GM21447 (cell line): ENCODE measurements around the gene AKT2.
"Not testable (repeated sequence)": the region's sequence is repeated elsewhere in the genome, so short reads cannot be mapped to it uniquely, and the experiment has no call there.

Experiments
- ATAC-seq: cut with Tn5 transposase; IDR thresholded peaks from one replicate; pipeline ENCODE4 v1.9.1; 2021; ENCODE audit not compliant: unreplicated experiment

AKT2 gene

GRCh38 chr19:40221858-40222619, 63.1 kb downstream of the AKT2 start:
- no peak for ATAC-seq

GRCh38 chr19:40220674-40221073, 64.5 kb downstream of the AKT2 start:
- no peak for ATAC-seq

DNA sequence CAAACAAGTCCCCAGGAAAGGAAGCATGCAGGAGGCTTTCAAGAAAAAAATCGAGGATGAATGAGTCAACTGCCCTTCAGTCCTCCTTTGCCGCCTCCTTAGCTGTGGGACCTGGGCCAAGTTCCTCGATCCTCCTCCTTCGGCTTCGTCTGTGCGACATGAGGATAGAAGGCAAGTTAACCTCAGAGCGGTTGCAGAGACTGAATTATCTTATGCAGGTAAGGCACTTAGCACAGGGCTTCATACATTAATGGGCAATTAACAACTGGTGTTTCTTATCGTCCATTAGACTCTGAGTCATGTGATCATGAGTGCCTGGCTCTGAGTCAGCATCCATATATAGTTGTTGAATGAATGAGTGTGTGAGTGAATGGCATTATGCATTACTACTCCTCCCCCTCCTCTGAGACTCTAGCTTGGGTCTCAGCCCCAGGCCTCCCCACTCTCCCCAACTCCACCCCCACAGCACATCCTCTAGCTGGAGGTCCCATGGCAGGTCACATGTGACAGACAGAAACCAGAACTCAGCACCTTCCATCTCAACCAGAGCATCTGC, 65.3 kb downstream of the AKT2 start:
- no peak for ATAC-seq

GRCh38 chr19:40219029-40219428, 66.1 kb downstream of the AKT2 start:
- ATAC-seq = not testable (repeated sequence)

GRCh38 chr19:40217934-40218890, 66.9 kb downstream of the AKT2 start, which contains the start of gene TTC9B:
Gene TTC9B, minus strand, starts transcription at chr19:40218384. Its CDS starts 3 bp downstream, at chr19:40218381.
- ATAC-seq = no peak

DNA sequence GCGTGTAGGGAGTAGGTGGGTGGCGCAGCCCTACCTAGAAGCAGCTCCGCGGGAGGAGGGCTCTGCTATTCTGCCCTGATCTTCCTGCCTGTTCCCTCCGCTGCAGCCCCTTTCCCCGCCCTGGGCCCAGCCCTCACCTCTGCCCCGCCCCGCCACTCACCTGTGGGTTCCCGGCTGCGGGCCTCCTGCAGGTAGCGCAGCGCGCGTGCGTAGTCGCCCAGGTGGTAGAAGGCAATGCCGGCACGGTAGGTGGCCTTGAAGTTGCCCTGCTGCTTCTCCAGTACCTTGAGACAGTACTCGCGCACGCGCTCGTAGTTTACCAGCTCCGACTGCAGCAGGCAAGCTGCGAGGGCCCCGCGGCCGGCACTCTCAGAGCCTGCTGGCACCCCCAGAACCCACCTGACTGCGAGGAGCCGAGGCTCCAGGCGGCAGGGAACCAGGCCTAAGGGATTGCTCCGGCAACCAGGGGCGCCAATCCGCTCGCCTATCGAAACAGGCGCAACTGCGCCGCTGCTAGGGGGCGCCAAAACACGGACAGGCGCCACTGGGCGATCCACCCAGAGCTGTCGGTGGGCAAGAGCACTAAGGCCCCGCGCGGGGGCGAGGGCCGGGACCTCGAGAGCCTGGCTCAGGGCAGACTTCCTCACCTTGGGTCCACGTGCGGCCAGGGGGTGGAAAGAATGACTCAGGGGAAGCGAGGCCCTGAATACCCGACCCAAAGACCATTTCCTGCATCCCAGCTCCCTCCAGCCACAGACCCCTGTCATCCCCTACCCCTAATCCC, 67.9 kb downstream of the AKT2 start:
- no peak for ATAC-seq

DNA sequence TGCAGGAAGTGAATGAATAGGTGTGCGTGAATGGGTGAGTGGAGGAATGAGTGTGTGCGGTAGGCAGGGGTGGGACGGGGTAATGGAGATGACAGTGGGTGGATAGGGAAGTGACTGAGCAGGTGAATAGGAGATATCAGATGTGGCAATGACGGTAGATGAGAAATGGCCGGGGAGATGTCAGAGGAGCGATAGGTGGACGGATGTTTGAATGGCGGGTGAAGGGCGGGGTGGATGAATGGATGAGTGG, 68.4 kb downstream of the AKT2 start:
- no peak for ATAC-seq

GRCh38 chr19:40216013-40216776, 69.0 kb downstream of the AKT2 start:
- no peak for ATAC-seq

- no peak for ATAC-seq
These were observed 70.2 kb downstream of the AKT2 start for GRCh38 chr19:40214936-40215335.

DNA sequence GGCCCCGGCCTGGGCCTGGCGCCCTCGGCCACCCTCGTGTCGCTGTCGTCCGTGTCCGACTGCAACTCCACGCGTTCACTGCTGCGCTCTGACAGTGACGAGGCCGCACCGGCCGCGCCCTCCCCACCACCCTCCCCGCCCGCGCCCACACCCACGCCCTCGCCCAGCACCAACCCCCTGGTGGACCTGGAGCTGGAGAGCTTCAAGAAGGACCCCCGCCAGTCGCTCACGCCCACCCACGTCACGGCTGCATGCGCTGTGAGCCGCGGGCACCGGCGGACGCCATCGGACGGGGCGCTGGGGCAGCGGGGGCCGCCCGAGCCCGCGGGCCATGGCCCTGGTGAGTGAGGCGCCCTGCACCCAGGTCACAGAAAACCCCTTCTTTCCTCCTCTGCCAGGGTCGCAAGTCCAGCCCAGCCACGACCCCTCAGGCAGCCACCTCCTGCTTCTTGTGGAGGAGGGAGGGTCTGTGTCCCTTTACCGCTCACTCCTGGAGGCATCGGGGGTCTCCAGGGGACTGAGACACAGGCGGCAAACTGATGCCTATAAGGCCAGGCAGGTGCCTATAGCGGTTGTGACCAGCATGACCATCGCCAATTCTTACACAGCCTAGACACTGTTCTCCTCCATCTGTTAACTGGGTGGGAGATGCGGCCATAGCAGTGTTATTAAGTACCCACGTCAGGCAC, 71.1 kb downstream of the AKT2 start:
- no peak for ATAC-seq

GRCh38 chr19:40213251-40213829, 71.8 kb downstream of the AKT2 start:
- no peak for ATAC-seq

DNA sequence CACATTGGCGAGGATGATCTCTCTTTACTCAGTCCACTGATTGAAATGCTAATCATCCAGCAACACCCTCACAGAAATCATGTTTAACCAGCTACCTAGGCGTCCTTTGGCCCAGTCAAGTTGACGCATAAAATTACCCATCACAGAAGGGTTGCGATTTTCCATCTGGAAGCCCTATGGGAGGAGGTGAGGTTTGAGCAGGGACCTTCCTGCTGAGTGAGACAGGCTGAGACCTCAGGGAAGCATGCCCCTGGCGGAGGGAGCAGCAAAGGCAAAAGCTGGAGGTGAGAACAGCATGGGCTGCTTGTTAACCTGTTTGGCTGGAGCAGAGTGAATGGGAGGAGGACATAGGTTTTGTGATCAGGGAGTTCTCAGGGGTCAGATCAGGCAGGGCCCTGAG, 74.3 kb downstream of the AKT2 start:
- ATAC-seq = no peak

DNA sequence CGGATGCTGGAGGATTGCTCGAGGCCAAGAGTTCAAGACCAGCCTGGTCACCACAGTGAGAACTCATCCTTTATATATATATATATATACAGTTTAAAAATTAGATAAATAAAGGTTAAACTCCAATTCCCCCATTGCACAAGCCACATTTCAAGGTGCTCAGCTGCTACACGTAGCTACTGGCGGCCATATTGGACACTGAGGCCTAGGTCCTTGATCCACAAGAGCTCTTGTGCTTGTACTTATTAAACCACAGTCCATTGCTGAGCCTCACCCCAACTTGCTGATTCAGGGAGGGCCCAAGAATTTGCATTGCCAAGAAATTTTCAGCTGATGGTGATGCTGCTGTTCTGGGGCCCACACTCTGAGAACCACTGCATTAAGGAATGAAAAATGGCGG, 76.5 kb downstream of the AKT2 start:
- no peak for ATAC-seq

- ATAC-seq = no peak
These were observed 79.4 kb downstream of the AKT2 start for GRCh38 chr19:40205760-40206159.

DNA sequence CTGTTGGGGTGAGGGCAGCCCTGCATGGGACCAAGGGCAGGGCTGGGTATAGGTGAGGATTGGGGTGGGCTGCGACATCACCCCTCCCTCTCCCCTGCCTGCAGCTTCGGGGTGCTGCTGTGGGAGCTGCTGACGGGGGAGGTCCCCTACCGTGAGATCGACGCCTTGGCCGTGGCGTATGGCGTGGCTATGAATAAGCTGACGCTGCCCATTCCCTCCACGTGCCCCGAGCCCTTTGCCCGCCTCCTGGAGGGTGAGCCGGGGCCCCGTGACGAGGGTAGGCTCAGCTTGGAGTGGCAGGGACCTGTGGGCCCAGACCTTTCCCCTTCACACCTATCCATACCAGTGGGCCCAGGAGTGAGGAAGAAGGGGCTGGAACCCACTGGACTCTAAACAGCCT, 80.8 kb downstream of the AKT2 start:
- ATAC-seq = no peak

- no peak for ATAC-seq
These were observed 84.6 kb downstream of the AKT2 start for GRCh38 chr19:40200341-40201099.

DNA sequence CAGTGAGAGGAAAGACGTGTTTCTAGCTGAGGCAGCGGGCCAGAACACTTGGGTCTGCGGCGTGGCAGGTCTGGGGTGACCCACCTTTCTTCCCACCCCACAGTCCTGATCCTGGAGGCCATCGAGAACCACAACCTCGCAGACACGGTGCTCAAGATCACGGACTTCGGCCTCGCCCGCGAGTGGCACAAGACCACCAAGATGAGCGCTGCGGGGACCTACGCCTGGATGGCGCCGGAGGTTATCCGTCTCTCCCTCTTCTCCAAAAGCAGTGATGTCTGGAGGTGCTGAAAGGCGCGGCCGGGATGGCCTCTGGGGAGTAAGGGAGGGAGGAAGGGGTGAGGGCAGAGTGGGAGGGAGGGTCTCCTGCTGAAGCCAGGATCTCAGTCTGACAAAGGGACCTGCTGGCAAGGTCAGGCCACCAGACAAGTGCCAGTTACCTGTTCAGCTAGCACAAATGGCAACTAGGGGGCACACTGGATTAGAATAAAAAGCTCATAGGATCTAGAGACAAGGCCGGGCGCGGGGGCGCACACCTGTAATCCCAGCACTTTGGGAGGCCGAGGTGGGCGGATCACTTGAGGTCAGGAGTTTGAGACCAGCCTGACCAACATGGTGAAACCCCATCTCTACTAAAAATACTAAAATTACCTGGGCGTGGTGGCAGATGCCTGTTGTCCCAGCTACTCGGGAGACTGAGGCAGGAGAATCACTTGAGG, 86.7 kb downstream of the AKT2 start:
- no peak for ATAC-seq

DNA sequence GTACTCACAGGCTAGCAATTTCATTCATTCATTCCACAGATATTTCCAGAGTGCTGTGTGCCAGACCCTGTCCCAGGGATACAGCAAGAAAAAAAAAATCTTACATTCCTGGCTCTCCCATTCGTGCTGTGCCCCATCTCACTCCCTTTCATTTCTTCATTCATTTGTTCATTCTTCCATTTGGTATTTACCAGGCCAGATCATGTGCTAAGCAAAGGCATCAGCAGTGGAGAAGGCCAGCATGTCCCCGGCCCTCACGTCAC, 91.6 kb downstream of the AKT2 start:
- no peak for ATAC-seq
